Smooth muscle cell (in vitro differentiated cells): ENCODE data around the gene MKNK1. TPM values are rescaled to one million over a fixed set of nuclear protein-coding genes. Genes with fewer than 3 reads are reported as not detected.

Experiments
- DNase-seq: peaks from one replicate; lab custom pipeline; 2025; ENCODE audit not compliant: unreplicated experiment; lab: John Stamatoyannopoulos, UW
- H2AFZ ChIP-seq: fragments of 200-600 bp; sonication (generic); 2 replicates; pipeline ENCODE4 v1.6.0; 2016; ENCODE audit warnings: antibody characterized with exemption, low read depth, mild to moderate bottlenecking
- H3F3A ChIP-seq: fragments of 200-600 bp; sonication (generic); 2 replicates; pipeline ENCODE4 v1.6.0; 2017; ENCODE audit warnings: antibody characterized with exemption, low read depth
- H3K27ac ChIP-seq: fragments of 200-600 bp; sonication (generic); 2 replicates; pipeline ENCODE4 v1.5.1; 2016; ENCODE audit warnings: low read depth, mild to moderate bottlenecking
- H3K27me3 ChIP-seq: fragments of 200-600 bp; sonication (generic); 2 replicates; pipeline ENCODE4 v1.6.1; 2016; ENCODE audit warnings: low read depth, mild to moderate bottlenecking
- H3K36me3 ChIP-seq: fragments of 200-600 bp; sonication (generic); 2 replicates; pipeline ENCODE4 v1.5.1; 2016; ENCODE audit warnings: low read depth
- H3K4me1 ChIP-seq: fragments of 200-600 bp; sonication (generic); 2 replicates; pipeline ENCODE4 v1.5.1; 2016; ENCODE audit warnings: low read depth
- H3K4me2 ChIP-seq: fragments of 200-600 bp; sonication (generic); 2 replicates; pipeline ENCODE4 v1.6.0; 2016; ENCODE audit warnings: mild to moderate bottlenecking
- H3K4me3 ChIP-seq: fragments of 200-600 bp; sonication (generic); 2 replicates; pipeline ENCODE4 v1.5.1; 2016; ENCODE audit warnings: mild to moderate bottlenecking
- H3K79me2 ChIP-seq: fragments of 200-600 bp; sonication (generic); 2 replicates; pipeline ENCODE4 v1.6.0; 2016; ENCODE audit warnings: low read depth, mild to moderate bottlenecking
- H3K9ac ChIP-seq: fragments of 200-600 bp; sonication (generic); 2 replicates; pipeline ENCODE4 v1.6.0; 2016; ENCODE audit warnings: low read depth
- H3K9me3 ChIP-seq: fragments of 200-600 bp; sonication (generic); replicated peaks from 2 replicates; pipeline ENCODE4 v1.5.1; 2016; ENCODE audit warnings: low read depth
- H4K20me1 ChIP-seq: fragments of 200-600 bp; sonication (generic); 2 replicates; pipeline ENCODE4 v1.6.0; 2016; ENCODE audit warnings: low read depth
- WGBS: methylation state at CpG from one replicate; pipeline ENCODE4 v1.1.7; 2016; ENCODE audit warnings: low lambda C conversion rate; 5-methylcytosine and 5-hydroxymethylcytosine counted together
- polyA plus RNA-seq: library from polyadenylated mRNA; unstranded; fragments of >200 nt; fragmentation: Nextera tagmentation; extraction: Ambion mirVana; gene quantifications from 2 replicates; pipeline ENCODE4 v1.2.1, GENCODE V29; 2016
- total RNA-seq: library from RNA; depleted of rRNA; stranded (reverse); fragments of >200 nt; gene quantifications from 2 replicates; pipeline ENCODE4 v1.2.3, GENCODE V29; 2014
- TF ChIP-seq, protein P1 (sequence below): fragments of 200-600 bp; sonication (generic); IDR thresholded peaks from 2 replicates; pipeline ENCODE4 v1.5.1; 2017; ENCODE audit warnings: borderline replicate concordance, mild to moderate bottlenecking, antibody characterized with exemption; ENCODE audit not compliant: insufficient read depth, poor library complexity, severe bottlenecking

Gene MKNK1
- total and polyA plus RNA-seq, 2 experiments from 2014 or later: 11.7 to 18.7 TPM

DNA sequence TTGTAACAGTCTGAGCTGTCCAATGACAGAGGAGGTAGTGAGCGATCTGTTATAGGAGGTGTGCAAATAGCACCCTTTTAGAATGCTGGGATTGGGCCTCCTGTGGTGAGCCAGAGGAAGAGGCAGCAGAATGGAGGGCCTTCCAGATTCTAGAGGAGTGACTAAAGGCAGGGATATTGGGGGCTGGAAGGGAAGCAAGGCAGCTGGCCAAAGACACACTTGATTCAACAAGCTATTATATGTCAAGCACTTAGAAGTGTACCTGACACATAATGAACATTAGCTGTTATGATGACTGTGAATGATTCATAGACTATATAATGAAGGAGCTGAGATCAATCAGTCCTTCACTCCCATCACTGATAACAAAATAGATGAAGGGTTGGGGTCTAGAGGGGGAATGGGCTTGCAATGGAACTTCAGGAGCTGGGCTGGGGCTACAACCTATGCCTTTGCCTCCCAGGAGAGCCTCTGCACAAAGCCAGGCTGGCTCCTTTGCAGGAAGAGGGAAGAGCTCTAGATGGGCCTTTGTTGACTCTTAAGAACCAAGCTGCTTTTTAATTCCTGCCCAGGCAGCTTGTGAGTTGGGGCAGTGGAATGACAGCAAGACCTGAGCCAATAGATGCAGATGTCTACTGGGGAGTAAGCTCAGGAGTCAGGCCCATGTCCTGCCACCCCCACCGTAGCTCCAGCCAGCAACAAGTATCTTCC is 2.3 kb upstream of the MKNK1 start:
- no peaks in the 10 kb centered on the region for H3F3A ChIP-seq
- 96% methylated on average over 2 of the region's 2 CpGs for WGBS
- peaks cover 5% of the 10 kb centered on the region for H3K4me1 ChIP-seq
- TF ChIP-seq, protein P1, sequence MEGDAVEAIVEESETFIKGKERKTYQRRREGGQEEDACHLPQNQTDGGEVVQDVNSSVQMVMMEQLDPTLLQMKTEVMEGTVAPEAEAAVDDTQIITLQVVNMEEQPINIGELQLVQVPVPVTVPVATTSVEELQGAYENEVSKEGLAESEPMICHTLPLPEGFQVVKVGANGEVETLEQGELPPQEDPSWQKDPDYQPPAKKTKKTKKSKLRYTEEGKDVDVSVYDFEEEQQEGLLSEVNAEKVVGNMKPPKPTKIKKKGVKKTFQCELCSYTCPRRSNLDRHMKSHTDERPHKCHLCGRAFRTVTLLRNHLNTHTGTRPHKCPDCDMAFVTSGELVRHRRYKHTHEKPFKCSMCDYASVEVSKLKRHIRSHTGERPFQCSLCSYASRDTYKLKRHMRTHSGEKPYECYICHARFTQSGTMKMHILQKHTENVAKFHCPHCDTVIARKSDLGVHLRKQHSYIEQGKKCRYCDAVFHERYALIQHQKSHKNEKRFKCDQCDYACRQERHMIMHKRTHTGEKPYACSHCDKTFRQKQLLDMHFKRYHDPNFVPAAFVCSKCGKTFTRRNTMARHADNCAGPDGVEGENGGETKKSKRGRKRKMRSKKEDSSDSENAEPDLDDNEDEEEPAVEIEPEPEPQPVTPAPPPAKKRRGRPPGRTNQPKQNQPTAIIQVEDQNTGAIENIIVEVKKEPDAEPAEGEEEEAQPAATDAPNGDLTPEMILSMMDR: no peak
- peaks cover 9% of the 10 kb centered on the region for H4K20me1 ChIP-seq
- H3K27me3 ChIP-seq: no peaks in the 10 kb centered on the region
- H3K36me3 ChIP-seq: no peaks in the 10 kb centered on the region
- H3K4me2 ChIP-seq: no peak overlapping the region
- no peak overlapping the region for H3K27ac ChIP-seq
- DNase-seq: no peak
- H3K9ac ChIP-seq: no peak overlapping the region
- no peak overlapping the region for H3K4me3 ChIP-seq
- no peaks in the 10 kb centered on the region for H3K9me3 ChIP-seq
- H3K79me2 ChIP-seq: peaks cover 7% of the 10 kb centered on the region
- no peak overlapping the region for H2AFZ ChIP-seq

DNA sequence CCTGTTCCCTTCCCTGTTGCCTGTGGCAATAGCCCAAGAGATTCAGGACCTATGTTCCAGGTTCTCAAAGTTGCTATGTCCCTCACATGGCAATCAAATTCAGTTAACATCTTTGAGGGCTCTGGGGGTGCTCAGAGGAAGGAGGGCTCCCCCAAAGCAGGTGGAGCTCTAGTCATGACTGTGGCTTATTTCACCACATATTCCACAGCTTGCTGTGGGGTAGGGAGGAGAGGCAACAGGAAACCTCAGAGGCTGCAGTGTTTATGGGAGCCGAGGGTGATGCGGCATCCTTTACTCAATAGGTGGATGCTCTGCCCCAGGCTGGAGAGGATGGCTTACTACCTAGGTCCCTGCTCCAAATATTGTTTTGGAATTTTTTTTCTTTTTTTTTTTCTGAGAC is 1.2 kb upstream of the MKNK1 start:
- H3K79me2 ChIP-seq: peaks cover 7% of the 10 kb centered on the region
- H2AFZ ChIP-seq: no peak overlapping the region
- no peak overlapping the region for H3K9ac ChIP-seq
- H3K4me1 ChIP-seq: peaks cover 5% of the 10 kb centered on the region
- no peaks in the 10 kb centered on the region for H3K9me3 ChIP-seq
- no peak overlapping the region for H3K4me3 ChIP-seq
- H3F3A ChIP-seq: no peaks in the 10 kb centered on the region
- no peak for DNase-seq
- no peaks in the 10 kb centered on the region for H3K36me3 ChIP-seq
- H3K4me2 ChIP-seq: no peak overlapping the region
- 89% methylated on average over 2 of the region's 2 CpGs for WGBS
- no peaks in the 10 kb centered on the region for H3K27me3 ChIP-seq
- no peaks in the 10 kb centered on the region for H4K20me1 ChIP-seq
- TF ChIP-seq, protein P1: no peak
- no peak overlapping the region for H3K27ac ChIP-seq

DNA sequence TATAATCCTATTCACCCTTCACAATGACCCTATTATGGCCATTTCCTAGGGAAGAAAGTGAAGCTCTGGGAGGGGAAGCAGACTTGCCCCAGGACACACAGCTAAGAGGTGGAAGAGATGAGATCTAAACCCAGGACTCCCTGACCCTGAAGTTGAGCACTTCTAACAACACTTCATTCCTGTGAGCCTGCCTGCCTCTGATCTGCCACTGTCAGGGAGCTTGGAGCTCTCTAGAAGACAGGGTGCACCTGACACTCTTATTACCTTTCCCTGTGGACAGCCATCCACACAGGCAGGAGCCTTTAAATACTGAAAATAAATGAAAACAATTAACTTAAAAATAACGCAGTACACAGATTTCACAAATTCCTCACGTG is 599 bp downstream of the MKNK1 start:
- Histone ChIP-seq H3K4me3 (peak overlapping the region; percentile 87), H3K9ac (peak overlapping the region; percentile 71), H3K27ac (no peak overlapping the region), H3K79me2 (peaks cover 7% of the 10 kb centered on the region), H3K9me3 (no peaks in the 10 kb centered on the region), H3K36me3 (no peaks in the 10 kb centered on the region), H4K20me1 (no peaks in the 10 kb centered on the region), H3K4me2 (peak overlapping the region; percentile 94), H3K27me3 (no peaks in the 10 kb centered on the region), H3F3A (no peaks in the 10 kb centered on the region), H2AFZ (peak overlapping the region; percentile 85), H3K4me1 (peaks cover 5% of the 10 kb centered on the region)
- TF ChIP-seq, protein P1: no peak
- 6% methylated on average over 2 of the region's 2 CpGs for WGBS
- DNase-seq: no peak
